ENCODE measurements around the gene SRPRB.
"Not testable (repeated sequence)": the region's sequence is repeated elsewhere in the genome, so short reads cannot be mapped to it uniquely, and the experiment has no call there.

SRPRB gene

GRCh38 chr3:133779626-133780203, 25.9 kb upstream of the SRPRB start:
- no peak overlapping the region for H3K4me3 ChIP-seq (ENCODE audit: low read depth, low read length)
- no peak for TF ChIP-seq CTCF (IDR thresholded peaks at IDR 0.05; ENCODE audit: borderline replicate concordance, insufficient read depth, low read depth, low read length)

GRCh38 chr3:133780756-133781155, 24.9 kb upstream of the SRPRB start:
- H3K4me3 ChIP-seq (ENCODE audit: low read depth, low read length), result not testable (repeated sequence)

GRCh38 chr3:133781570-133781969, 24.0 kb upstream of the SRPRB start:
- H3K4me3 ChIP-seq (ENCODE audit: low read depth, low read length), result no peak overlapping the region
- TF ChIP-seq CTCF (IDR thresholded peaks at IDR 0.05; ENCODE audit: borderline replicate concordance, insufficient read depth, low read depth, low read length), result no peak

GRCh38 chr3:133782454-133782853, 23.2 kb upstream of the SRPRB start:
- H3K4me3 ChIP-seq (ENCODE audit: low read depth, low read length), result no peak overlapping the region
- TF ChIP-seq CTCF (IDR thresholded peaks at IDR 0.05; ENCODE audit: borderline replicate concordance, insufficient read depth, low read depth, low read length), result no peak

- no peak for TF ChIP-seq CTCF (IDR thresholded peaks at IDR 0.05; ENCODE audit: borderline replicate concordance, insufficient read depth, low read depth, low read length)
- no peak overlapping the region for H3K4me3 ChIP-seq (ENCODE audit: low read depth, low read length)
Observed at GRCh38 chr3:133783762-133784161, 21.9 kb upstream of the SRPRB start.

- no peak overlapping the region for H3K4me3 ChIP-seq (ENCODE audit: low read depth, low read length)
- no peak for TF ChIP-seq CTCF (IDR thresholded peaks at IDR 0.05; ENCODE audit: borderline replicate concordance, insufficient read depth, low read depth, low read length)
Observed at GRCh38 chr3:133788024-133788423, 17.6 kb upstream of the SRPRB start.

- H3K4me3 ChIP-seq (ENCODE audit: low read depth, low read length), result no peak overlapping the region
- no peak for TF ChIP-seq CTCF (IDR thresholded peaks at IDR 0.05; ENCODE audit: borderline replicate concordance, insufficient read depth, low read depth, low read length)
Observed at GRCh38 chr3:133792171-133792763, 13.3 kb upstream of the SRPRB start.

Measured in GM12875 (cell line).